HL-60/S4 treated with retinoic acid at 250 ng/mL for 4 days and 3 days (cell line): ENCODE measurements around the gene PMAIP1.

Experiments
- in situ Hi-C: fragments of 300-500 bp; cut with MboI; formaldehyde crosslinking; loops from 2 replicates; pipeline ENCODE4 v1.7.0; 2022; ENCODE audit warnings: low sequenced_read_pairs

PMAIP1 gene

GRCh38 chr18:59945544-59945943 is 45.7 kb downstream of the PMAIP1 start:
- in situ Hi-C loops: no loop called here

- in situ Hi-C loops: no loop called here
Observed at GRCh38 chr18:59950215-59950944, 50.6 kb downstream of the PMAIP1 start.

- in situ Hi-C loops: no loop called here
Observed at GRCh38 chr18:59951591-59951990, 51.8 kb downstream of the PMAIP1 start.

GRCh38 chr18:59952283-59953007 is 52.6 kb downstream of the PMAIP1 start:
- in situ Hi-C loops: no loop called here
